Activated T-cell treated with anti-CD3 and anti-CD28 coated beads, Interleukin-2, amount 50 U/mL, for 1 hour (primary cell): Measurements from ENCODE around the gene LRRIQ4.

Source experiments
- DNase-seq: peaks from one replicate; pipeline ENCODE4 v3.0.0-alpha.2; 2020

Gene LRRIQ4

DNA sequence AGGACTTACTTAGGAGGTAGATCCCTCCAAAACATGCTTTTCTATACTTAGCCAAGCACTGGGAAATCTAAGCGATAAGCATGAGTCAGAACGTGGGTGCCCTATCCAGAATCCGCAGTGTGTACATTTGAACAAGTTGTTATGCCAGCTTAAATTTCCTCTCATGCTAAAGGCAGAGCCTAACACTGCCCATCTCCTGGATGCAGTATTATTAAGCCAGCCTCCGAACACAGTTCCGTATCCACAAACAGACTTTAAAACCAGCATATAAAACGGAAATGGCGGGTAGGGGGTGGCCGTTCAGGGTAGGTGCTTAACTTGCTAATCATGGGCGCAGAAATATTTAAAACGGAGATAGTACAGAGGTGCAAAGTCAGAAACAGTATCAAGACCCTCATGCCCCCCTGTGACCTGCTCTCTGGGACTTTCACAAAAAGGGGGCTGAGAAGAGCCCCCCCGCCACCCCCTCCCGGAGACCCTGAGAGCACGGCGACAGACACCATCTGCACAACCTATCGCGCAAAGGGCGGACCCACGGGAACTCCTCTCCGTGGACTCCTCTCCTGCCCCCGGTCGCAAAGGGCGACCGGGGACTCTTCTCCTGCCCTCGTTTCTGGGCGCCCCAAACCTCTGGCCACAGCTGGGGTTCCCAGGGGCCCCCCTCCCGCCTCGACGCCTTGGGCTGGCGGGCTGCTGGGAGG, 889 bp upstream of the LRRIQ4 start:
- no peak for DNase-seq

GRCh38 chr3:169813278-169813677, 608 bp downstream of the LRRIQ4 start:
- no peak for DNase-seq

- DNase-seq: peak; percentile 70
These were observed 1.3 kb downstream of the LRRIQ4 start for GRCh38 chr3:169813757-169814517.

GRCh38 chr3:169815590-169816150, 3.0 kb downstream of the LRRIQ4 start:
- DNase-seq: no peak

GRCh38 chr3:169818316-169818715, 5.6 kb downstream of the LRRIQ4 start:
- DNase-seq: no peak

DNA sequence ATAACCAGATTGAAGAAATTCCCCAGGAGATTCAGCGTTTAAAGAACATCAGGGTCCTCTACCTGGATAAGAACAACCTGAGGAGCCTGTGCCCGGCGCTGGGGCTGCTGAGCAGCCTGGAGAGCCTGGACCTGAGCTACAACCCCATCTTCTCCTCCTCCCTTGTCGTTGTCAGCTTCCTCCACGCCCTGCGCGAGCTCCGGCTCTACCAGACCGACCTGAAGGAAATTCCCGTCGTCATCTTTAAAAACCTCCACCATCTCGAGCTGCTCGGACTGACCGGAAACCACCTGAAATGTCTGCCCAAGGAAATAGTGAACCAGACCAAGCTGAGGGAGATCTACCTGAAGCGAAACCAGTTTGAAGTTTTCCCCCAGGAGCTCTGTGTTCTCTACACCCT, 9.4 kb downstream of the LRRIQ4 start:
- no peak for DNase-seq

DNA sequence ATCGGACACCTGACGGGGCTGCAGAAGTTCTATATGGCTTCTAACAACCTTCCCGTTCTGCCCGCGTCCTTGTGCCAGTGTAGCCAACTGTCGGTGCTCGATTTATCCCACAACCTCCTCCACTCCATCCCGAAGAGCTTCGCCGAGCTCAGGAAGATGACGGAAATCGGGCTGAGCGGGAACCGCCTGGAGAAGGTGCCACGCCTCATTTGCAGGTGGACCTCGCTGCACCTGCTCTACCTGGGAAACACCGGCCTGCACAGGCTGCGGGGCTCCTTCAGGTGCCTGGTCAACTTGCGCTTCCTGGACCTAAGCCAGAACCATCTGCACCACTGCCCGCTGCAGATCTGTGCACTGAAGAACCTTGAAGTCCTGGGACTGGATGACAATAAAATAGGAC, 9.9 kb downstream of the LRRIQ4 start:
- DNase-seq: no peak

GRCh38 chr3:169822983-169823382, 10.3 kb downstream of the LRRIQ4 start:
- DNase-seq: no peak

DNA sequence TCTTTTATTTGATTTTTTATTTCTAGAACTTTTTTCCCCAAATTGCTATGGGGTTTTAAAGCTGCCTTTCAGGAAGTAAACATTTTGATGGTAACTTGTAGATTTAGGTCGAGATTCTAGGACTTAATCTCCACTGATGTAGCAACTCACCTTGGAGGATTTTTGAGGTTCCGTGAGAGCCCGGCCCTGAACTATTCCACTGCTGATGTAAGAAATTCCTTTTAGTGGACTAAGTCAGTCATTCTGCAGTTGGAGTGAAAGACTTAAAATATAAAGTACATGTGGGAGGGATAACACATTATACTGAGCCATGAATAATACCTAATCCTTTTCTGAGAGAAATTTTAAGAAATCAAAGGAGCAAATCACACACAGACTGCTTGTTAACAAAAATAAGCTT, 12.6 kb downstream of the LRRIQ4 start:
- no peak for DNase-seq

DNA sequence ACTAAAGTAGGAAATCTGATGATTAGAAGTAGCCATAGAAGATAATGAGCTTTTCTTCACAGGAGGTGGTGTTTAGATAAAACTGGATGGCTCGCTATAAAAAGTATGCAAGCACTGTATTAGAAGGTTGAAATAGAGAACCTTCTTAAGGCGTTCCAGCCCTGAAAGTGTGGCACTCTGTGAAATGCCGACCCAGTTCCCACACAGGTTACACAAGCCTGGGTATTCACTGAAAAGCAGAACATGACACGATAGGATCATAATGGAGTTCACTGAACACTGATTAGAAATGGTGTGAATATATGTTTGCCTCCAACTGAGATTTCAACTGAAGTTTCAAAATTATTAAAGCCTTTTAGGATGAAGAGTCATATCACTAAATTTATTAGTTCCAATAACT, 15.0 kb downstream of the LRRIQ4 start:
- no peak for DNase-seq

DNA sequence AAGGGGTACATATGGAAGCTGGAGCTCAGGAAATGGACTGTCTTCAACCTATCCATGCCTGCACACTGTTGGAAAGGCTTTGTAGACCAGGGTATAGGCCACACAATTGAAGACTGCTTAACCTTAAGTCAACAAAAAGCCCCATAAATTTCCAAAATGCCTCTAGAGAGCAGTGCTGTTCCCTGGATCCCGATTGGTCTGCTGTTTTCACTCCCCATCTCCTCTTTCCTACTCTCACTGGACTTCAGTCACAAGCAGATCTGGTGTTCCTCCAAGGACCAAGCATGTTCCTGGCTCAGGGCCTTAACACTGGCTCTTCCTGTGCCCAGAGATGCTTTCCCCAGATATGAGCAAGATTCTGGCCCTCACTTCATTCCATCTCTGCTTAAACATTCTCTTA, 22.9 kb downstream of the LRRIQ4 start:
- DNase-seq: no peak

DNA sequence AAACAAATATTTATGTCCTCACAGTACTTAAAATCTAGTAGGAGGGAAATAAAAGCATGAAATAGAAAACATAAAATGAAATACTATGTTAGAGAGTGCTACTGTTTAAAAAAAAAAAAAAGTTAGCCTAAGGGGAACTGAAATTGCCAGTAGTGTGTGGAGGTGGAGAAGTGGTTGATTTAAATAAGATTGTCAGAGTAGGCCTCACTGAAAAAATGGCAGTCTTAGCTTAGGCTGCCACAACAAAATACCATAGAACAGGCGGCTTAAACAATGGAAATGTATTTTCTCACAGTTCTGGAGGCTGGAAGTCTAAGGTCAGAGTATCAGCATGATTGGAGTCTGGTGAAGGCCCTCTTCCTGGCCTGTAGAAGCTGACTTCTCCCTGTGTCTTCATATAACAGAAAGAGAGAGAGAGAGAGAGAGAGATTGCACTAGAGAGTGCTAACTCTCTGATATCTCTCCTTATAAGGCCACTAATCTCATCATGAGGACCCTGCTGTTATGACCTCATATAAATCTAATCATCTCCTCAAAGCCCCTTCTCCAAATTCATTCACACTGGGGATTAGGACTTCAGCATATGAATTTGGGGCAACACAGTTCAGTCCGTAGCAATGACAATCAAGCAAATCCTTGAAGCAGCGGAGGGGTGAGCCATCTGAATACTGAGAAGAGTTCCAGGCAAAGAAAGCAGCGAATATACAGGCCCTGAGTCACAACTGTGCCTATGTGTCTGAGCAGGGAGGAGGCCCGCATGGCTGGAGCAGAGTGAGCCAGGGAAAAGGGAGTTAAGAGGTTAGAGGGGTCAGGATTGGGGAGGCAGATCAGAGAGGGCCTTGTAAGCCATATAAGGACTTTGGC, 23.6 kb downstream of the LRRIQ4 start:
- DNase-seq: no peak

DNA sequence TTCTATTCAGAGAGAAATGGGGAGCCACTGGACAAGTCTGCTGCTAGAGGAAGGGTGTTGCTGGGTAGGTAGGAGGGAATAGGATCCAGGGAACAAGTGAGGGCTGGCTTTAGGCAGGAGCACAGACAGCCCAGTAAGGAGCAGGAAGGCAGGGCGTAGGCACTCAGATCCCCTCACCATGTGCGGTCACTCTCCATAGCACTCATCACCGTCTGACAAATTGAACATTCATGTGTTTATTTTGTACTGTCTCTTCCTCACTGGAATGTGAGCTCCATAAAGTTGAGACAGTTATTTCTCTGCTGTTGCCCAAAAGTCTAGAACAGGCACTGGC, 24.2 kb downstream of the LRRIQ4 start:
- no peak for DNase-seq

GRCh38 chr3:169838511-169839030, 25.9 kb downstream of the LRRIQ4 start:
- no peak for DNase-seq

- no peak for DNase-seq
These were observed 28.5 kb downstream of the LRRIQ4 start for GRCh38 chr3:169841171-169841570.

DNA sequence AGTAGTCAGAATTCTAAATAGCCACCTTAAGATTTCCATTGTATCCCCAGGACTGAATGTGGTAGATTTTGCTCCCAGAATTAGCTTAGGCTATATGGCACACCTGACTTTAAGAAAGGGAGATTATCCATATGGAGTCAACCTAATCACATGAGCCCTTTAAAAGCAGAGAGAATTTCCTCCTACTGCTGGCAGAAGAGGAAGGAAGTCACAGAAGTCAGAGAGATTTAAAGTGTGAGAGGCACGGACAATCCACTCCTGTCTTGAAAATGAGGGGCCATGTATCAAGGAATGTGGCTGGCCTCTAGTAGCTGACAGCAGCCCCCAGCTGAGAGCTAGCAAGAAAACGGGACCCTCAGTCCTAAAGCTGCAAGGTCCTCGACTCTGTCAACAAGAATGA, 30.3 kb downstream of the LRRIQ4 start:
- DNase-seq: no peak

- DNase-seq: no peak
These were observed 34.0 kb downstream of the LRRIQ4 start for GRCh38 chr3:169846458-169847193.

DNA sequence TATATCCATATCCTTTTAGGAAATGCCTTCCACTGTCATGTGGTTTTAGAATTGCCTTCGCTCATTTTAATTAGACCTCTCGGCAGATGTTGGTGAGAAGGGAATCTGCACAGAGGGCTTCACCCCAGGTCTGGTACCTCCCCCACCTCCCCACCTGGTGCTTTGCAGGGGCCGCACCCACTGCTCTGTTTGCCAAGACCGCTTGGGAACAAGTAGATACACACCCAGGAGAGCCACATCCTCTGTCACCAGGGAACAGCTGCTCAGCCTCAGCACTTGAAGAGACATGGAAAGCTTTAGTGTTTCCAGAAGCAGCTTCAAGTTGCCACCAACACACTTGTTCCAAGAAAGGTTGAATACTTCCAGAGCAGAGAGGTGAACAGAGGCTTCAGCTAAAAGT, 35.2 kb downstream of the LRRIQ4 start:
- no peak for DNase-seq

DNA sequence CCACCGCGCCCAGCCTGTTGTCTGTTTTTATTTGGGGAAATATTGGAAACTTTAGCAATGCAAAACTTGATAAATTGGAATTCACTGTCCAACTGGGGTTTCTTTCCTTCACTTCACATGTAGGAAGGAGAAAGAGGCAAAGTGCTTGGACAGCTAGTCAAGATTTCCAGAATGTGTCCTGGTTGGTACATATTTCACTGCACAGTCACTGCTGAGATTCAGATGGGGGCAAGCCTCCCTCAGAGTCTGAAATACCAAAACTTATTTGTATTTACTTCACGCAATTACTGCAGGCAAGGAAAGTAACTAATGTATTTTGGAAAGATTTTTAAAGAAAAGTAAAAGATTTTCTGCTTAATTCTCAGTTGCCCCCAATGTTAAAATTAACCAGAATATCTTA, 36.1 kb downstream of the LRRIQ4 start:
- no peak for DNase-seq

DNA sequence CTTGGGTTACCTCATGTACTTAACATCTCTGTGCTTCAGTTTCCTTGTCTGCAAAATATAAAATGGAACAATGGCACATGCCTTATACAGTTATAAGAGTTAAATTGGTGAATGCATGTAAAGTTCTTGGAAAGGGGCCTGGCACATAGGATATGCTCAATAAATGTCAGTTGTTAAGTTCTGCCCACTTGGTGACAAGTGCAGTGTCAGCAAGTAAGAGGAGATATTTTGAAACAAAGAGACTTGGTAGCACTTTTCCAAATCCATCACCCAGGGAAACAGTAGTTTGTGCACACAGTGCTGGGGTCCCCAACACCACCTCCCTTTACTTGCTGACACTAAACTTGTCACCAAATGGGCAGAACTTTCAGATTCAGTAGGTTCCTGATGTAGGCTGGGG, 37.9 kb downstream of the LRRIQ4 start:
- no peak for DNase-seq

- DNase-seq: no peak
These were observed 42.8 kb downstream of the LRRIQ4 start for GRCh38 chr3:169855514-169855913.

- no peak for DNase-seq
These were observed 45.1 kb downstream of the LRRIQ4 start for GRCh38 chr3:169857811-169858210.

- DNase-seq: no peak
These were observed 49.2 kb downstream of the LRRIQ4 start for GRCh38 chr3:169861871-169862270.
